Middle frontal gyrus (tissue), 1 donor: Measurements from ENCODE around the gene WNT7B.

Experiments used
- DNase-seq: peaks from one replicate; pipeline ENCODE4 v3.0.0-alpha.2; 2015; ENCODE audit warnings: low spot score; ENCODE audit errors: extremely low spot score

WNT7B gene

DNA sequence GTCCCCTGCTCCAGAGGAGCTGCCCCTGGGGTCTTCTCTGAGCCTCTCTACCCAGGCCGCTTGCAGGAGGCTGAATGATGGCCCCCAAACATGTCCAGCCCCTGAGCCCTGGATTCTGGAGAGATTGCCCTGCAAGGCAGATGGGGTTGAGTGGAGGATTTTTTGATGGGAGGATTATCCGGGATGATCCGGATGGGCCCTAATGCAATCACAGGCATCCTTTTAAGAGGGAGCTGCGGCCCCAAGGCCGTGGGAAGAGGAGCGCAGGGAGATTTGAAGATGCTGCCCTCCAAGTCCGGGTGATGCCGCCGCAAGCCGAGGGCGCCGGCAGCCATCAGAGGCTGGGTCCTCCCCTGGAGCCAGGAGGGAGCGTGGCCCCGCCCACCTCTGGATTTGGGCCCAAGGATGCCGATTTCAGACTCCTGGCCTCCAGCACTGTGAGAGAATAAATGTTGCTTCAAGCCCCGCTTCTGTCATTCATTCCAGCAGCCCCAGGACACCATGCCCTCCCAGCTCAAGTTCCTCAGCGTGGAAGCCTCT lies 66.0 kb downstream of the WNT7B start:
- DNase-seq = no peak

GRCh38 chr22:45908961-45909360 lies 68.0 kb downstream of the WNT7B start:
- no peak for DNase-seq

GRCh38 chr22:45907996-45908395 lies 69.0 kb downstream of the WNT7B start:
- DNase-seq = no peak

DNA sequence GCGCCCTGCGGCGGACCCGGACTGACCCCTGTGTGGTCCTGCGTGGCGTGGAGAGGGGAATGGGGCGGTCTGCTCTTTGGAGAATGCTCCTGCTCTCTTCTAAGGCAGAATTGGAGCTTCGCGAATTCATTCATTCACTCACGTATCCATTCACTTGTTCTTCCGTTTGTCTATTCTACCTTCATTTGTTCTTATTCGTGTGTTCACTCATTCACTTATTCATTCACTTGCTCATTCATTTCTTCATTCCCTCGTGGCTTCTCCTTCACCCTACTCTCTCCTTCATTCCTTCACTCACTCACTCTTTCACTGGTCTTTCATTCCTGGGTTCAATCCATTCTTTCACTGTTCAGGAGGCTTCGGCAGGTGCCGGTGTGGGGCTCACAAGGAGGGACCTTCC lies 69.6 kb downstream of the WNT7B start:
- no peak for DNase-seq

- no peak for DNase-seq
Measured at GRCh38 chr22:45906946-45907345, 70.0 kb downstream of the WNT7B start.

DNA sequence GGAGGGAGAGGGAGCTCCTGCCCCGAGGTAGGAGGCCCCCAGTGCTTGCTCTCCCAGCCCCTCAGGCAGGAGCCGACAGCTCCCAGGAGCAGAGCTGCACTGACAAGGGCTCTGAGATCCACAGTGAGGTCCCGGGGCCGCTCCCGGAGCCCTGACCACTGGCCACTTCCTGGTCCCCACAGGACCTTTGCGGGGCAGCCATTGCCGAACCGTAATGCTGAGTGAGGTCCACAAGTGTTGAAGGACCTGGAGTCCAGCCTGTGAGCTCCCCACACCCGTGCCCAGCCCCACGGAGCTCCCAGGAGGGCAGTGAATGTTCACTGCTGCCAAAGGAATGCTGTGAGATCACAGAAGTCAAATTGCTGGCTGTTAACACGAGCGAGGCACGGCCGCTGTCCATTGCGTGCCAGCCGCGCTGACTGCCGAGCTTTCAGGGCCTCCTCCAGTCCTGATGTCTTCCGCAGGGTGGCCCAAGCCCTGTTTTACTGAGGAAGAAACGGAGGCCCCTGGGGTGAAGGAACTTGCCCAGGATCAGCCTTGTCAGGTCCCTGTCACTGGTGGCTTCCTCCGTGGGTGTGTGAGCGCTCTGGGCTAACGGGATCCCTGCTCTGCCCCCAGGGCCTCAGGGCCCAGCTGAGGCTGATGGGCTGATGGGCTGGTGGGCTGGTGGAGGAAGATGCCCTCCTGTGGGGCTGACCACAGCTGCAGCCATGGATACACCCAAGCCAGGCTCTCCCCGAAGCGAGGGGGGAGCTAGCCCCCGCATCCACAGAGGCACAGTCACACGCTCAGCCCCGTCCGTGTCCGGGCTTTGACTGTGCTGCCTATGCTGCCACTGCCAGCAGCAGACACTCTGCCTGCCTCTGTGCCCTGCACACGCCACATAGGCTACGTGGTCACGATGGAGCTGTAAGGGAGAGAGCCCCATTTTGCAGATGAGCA lies 70.8 kb downstream of the WNT7B start:
- no peak for DNase-seq

DNA sequence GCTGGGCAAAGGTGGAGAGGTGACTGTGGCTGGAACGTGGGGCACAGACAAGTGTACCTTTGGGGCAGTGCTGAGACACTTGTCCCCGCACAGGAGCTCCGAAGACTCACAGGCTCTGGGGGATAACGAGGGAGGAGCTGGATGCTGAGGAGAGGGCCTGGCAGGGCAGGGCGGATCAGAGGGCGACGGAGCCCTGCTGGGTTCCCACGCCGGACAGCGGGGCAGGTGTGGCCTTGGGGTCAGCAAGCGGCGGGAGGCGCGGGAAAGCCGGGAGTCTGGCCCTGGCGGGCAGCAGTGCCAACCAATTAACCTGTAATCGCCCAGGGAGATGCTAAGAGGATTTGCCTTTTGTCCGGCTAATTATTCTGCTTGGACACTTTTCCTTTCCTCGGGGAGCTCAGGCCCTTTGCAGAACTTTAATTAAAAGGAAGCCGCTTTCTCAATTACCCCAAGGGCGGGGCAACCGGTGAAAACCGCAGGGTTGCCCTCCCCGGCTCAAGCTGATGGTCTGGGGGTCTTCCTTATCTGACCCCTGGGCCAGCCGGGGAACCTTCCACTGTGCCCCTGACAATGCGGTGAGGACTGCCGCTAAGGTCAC lies 71.5 kb downstream of the WNT7B start:
- no peak for DNase-seq

- DNase-seq = no peak
Measured at GRCh38 chr22:45904236-45904635, 72.7 kb downstream of the WNT7B start.

- no peak for DNase-seq
Measured at GRCh38 chr22:45903355-45904135, 73.4 kb downstream of the WNT7B start.

- DNase-seq = no peak
Measured at GRCh38 chr22:45897736-45898135, 79.2 kb downstream of the WNT7B start.

DNA sequence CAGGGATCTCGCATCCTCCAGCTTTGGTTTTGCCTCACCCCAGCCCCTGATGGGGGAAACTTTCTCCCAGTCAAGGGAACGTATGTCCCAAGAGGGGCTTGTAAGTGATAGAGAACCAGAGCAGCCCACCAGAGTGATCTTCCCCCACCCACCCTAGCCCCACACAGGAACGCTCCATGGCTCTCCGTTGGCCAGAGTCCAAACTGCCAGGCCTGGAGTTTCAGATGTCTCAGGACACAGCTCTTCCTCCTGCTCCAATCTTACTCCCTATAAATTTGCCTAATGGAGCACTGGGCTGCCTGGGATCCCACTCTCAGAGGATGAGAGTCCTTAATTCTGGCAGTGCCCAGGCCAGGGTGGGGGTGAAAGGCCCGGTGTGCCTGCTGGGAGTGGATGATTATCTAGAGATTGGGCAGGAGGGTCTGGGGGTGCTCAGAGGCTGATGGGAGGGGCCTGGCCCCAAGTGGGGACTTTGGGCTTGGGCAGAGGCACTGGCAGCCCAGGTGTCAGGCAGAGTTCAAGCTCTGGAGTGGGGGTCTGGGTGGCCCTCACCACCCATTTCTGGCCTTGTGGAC lies 79.9 kb downstream of the WNT7B start:
- no peak for DNase-seq

DNA sequence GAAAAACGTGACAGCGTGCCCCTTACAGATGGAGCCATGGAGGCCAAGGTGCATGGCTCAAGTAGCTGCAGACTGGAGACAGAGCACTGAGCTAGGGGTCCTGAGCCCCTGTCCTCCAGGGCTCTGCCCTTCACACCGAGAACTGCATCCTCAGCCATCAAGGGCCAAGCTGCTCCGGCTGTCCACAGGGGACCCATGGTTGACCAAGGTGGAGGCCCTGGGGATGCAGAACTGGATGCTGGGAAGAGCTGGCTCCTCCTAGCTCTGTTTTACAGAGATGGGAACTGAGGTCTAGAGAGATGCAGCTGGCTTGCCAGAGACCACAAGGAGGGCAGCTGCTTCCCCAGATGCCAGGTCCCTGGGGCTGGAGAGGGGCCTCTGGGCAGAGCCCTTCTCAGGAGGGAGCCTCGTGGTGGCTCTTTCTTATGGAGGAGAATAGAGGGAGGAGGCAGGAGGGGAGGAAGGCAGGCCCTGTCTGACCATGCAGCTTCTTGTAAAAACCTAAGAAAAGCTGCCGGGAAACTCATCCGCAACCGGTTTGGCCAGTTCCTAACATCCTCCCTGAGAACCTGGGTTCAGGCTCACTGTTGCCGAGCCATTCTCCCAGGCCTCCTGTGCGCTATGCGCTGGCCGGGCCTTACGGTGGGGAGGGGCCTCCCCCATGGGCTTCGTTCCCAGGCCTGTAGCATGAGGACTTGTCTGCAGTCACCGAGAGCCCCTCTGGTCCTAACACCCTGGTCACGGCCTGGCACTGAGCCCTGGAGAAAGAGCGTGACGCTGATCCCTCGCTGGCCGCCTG lies 80.6 kb downstream of the WNT7B start:
- no peak for DNase-seq

DNA sequence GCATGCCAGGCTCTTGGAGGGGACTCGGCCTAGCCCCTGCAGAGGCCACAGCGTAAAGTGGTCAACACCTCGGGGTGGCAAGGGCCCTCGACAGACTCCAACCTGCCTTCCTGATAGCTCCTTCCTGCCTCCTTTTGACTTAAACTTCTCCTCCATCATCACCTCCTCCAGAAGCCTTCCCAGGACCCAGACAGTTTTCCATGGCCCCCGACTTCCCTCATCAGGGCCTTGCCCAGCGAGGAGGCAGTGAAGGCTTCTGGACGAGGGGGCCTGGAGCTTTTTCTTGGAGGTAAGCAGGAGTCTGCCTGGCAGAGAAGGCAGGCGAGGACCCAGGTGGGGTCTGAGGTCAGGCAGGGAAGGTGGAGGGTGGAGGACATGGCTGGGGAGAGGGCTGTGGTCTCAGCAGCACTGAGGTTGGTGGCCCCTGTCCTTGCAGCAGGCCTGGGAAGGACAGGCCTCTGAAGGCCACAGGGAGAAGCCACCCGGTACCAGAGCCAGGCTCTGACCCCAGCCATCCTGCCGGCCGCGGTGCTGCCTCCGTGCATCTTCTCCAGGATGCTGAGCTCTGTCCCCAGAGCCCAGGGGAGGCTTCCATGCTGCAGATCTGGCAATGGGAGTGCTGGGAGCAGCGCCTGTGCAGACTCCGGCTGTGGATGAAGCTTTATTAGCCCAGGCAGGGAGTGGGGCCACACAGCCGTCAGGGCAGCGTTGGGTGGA lies 81.4 kb downstream of the WNT7B start:
- DNase-seq = no peak

GRCh38 chr22:45893516-45893915 lies 83.4 kb downstream of the WNT7B start:
- DNase-seq = no peak

- no peak for DNase-seq
Measured at GRCh38 chr22:45892681-45893461, 84.1 kb downstream of the WNT7B start.

DNA sequence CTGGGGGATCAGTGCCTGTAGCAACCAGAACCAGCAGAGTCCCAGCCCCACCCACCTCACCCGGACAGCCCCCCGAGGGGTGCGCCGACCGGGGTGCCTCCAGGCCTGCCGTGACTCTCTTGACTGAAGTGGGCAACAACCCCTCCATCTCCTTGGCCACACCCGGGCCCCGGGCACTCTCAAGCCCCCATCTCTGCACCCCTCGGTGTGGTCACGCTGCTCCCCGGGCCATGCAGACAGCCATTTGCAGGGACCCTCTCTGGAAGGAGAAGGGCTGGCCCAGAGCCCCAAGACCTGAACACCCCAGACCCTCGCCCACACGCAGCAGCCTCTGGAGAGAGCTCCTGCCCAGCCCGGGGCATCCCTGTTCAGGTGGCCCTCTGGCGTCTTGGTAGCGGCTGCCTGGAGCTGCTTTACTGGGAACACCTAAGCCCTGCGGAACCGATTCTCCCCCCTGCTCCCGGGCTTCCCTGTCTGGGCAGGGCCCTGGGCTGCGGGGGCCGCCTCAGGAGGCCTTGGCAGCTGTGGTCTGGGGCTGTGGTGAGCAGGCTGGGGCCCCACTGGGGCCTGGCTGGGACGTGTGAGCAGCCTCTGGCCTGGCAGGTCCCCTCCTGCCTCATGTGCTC lies 84.9 kb downstream of the WNT7B start:
- DNase-seq = no peak

GRCh38 chr22:45891471-45891995 lies 85.4 kb downstream of the WNT7B start:
- no peak for DNase-seq

DNA sequence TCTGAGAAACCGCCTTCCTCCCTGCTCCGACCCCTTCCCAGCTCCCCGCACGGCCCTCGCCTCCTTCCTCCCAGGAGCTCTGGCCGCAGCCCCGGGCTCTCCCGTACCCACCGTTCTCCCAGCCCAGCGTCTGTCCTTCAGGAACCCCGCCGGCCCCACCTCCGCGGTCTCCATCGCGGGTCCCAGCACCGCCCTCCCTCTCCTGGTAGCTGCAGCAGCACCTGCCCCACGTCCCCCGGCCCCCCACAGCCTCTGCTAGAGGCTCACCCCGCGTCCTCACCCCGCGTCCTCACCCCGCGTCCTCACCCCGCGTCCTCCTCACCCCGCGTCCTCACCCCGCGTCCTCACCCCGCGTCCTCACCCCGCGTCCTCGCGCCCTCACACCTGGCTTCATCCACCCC lies 85.9 kb downstream of the WNT7B start:
- DNase-seq = no peak

- DNase-seq = no peak
Measured at GRCh38 chr22:45890351-45890635, 86.7 kb downstream of the WNT7B start.
